ENCODE results near the gene MDFIC. TPM values are rescaled to one million over a fixed set of nuclear protein-coding genes. Genes with fewer than 3 reads are reported as not detected.

The MDFIC gene
- total and polyA plus RNA-seq, 2 experiments from 2014 or later = 10.6 to 18.5 TPM

DNA sequence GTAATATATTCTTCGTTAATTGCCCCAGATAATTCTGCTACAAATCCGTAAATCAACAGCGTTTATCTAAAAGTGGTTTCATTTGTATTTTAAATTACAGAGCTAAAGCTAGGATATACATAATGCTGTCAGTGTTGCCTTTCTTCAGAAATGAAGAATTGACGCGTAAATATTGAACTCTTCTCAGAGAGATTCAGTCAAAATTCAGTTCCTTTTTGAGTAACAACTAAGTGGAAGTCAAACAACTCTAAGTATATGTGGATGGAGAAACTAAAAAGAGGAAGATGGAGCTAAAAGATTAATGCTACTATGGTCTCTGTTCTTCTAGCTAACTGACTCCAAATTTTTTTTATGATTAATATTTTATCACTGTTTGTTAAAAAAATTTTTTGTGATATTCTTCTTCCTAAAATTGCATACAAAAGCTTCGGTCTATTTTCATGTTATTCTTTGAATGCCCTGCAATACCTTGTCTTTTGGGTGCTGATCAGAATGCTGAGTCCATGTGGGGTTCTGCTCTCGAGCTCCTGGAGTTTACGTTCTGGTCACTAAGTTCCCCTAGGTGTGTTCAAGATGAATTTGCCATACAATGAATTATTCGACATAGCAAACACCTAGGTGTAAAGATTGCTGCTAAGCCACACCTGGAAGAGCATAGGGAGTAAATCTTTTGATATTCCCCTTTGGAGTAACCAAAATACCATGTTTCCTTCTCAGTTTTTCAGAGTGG lies 20.7 kb downstream of the MDFIC start:
- H3K27ac ChIP-seq = no peak overlapping the region
- H4K20me1 ChIP-seq (ENCODE audit: insufficient read depth, poor library complexity, severe bottlenecking) = no peaks in the 10 kb centered on the region
- WGBS (ENCODE audit: low lambda C conversion rate, missing lambda C conversion rate) = 91% methylated on average over 9 of the region's 9 CpGs
- peaks cover 6% of the 10 kb centered on the region for H3K79me2 ChIP-seq
- H3K4me1 ChIP-seq (ENCODE audit: insufficient read depth) = peaks cover 6% of the 10 kb centered on the region
- H3K36me3 ChIP-seq (replicated peaks; ENCODE audit: insufficient read depth, low read depth) = no peaks in the 10 kb centered on the region
- no peak overlapping the region for H2AFZ ChIP-seq
- H3K9me2 ChIP-seq (replicated peaks; ENCODE audit: insufficient read depth) = no peaks in the 10 kb centered on the region
- DNase-seq (ENCODE audit: low spot score) = no peak
- H3K27me3 ChIP-seq = no peaks in the 10 kb centered on the region
- no peak overlapping the region for H3K4me2 ChIP-seq
- no peak overlapping the region for H3K4me3 ChIP-seq
- H3K9me3 ChIP-seq (ENCODE audit: low read depth) = no peaks in the 10 kb centered on the region
- no peak for TF ChIP-seq EZH2 (IDR thresholded peaks at IDR 0.05; ENCODE audit: borderline replicate concordance)
- no peak for TF ChIP-seq EZH2phosphoT487 (IDR thresholded peaks at IDR 0.05; ENCODE audit: low read depth, severe bottlenecking, unreplicated experiment)
- TF ChIP-seq, protein P1, sequence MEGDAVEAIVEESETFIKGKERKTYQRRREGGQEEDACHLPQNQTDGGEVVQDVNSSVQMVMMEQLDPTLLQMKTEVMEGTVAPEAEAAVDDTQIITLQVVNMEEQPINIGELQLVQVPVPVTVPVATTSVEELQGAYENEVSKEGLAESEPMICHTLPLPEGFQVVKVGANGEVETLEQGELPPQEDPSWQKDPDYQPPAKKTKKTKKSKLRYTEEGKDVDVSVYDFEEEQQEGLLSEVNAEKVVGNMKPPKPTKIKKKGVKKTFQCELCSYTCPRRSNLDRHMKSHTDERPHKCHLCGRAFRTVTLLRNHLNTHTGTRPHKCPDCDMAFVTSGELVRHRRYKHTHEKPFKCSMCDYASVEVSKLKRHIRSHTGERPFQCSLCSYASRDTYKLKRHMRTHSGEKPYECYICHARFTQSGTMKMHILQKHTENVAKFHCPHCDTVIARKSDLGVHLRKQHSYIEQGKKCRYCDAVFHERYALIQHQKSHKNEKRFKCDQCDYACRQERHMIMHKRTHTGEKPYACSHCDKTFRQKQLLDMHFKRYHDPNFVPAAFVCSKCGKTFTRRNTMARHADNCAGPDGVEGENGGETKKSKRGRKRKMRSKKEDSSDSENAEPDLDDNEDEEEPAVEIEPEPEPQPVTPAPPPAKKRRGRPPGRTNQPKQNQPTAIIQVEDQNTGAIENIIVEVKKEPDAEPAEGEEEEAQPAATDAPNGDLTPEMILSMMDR (IDR thresholded peaks at IDR 0.05; ENCODE audit: poor library complexity) = no peak

DNA sequence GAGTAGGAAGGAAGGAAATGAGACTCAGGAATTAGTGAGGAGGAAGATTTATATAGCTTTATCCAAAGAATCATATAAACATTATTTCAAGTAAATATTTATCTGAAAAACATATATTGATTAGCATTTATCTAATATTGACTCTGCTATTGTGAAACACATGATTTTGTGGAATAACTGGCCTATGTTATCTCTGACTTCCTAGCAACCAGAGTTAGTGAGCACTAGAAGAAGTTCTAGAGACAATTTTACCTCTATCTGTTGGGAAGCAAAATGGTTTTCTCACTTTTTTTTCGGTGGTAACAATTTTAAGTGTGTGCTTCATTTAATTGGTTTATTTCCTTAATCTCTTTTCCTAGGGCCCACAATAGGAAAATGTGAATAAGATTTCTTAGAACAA lies 21.6 kb downstream of the MDFIC start:
- 85% methylated on average over 1 of the region's 1 CpG for WGBS (ENCODE audit: low lambda C conversion rate, missing lambda C conversion rate)
- H3K9me2 ChIP-seq (replicated peaks; ENCODE audit: insufficient read depth) = no peaks in the 10 kb centered on the region
- no peak for DNase-seq (ENCODE audit: low spot score)
- H3K27ac ChIP-seq = peak overlapping the region; percentile 54
- H3K27me3 ChIP-seq = no peaks in the 10 kb centered on the region
- no peak overlapping the region for H3K4me3 ChIP-seq
- no peaks in the 10 kb centered on the region for H3K36me3 ChIP-seq (replicated peaks; ENCODE audit: insufficient read depth, low read depth)
- peaks cover 3% of the 10 kb centered on the region for H3K79me2 ChIP-seq
- H2AFZ ChIP-seq = no peak overlapping the region
- no peak overlapping the region for H3K4me2 ChIP-seq
- H3K4me1 ChIP-seq (ENCODE audit: insufficient read depth) = peaks cover 6% of the 10 kb centered on the region
- no peaks in the 10 kb centered on the region for H3K9me3 ChIP-seq (ENCODE audit: low read depth)
- no peaks in the 10 kb centered on the region for H4K20me1 ChIP-seq (ENCODE audit: insufficient read depth, poor library complexity, severe bottlenecking)
- TF ChIP-seq EZH2phosphoT487 (IDR thresholded peaks at IDR 0.05; ENCODE audit: low read depth, severe bottlenecking, unreplicated experiment) (no peak), EZH2 (IDR thresholded peaks at IDR 0.05; ENCODE audit: borderline replicate concordance) (no peak)
- TF ChIP-seq, protein P1 (IDR thresholded peaks at IDR 0.05; ENCODE audit: poor library complexity) = no peak

DNA sequence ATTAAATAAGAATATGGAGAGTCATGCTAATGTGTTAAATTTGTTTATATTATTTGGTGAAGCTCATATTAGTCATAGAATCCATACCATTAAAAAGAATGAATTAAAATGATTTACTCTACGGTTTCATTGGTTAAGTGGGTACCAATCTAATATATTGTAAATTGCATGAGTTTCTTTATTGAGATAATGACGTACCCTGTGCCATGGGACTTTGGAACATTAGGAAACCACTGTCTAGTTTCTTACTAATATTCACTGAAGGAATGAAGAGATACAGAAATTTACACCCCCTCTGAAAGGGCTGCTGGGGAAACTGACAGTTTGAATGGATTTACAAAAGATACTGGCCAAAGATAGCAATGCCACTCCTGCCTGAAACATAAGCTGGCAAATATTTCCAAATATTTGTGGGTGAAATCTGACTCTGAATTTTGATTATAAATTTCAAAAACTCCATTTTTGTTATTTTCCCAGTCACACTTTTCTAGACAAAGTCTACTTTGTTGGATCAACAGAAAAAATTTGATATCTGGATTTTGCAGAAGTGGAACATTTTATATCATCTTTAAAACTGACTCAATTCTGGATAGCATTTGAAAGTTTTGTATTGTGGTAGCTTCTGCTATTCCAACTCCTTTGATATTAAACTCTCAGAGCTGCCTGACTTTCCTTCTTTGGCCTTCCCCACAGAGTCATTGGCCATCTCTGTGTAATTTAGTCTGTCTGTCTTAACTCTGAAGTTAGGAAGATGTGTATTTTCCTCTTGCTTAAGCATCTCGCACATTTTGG lies 22.3 kb downstream of the MDFIC start:
- Histone ChIP-seq H3K27ac (peak overlapping the region; percentile 54), H3K4me1 (ENCODE audit: insufficient read depth) (peaks cover 6% of the 10 kb centered on the region), H4K20me1 (ENCODE audit: insufficient read depth, poor library complexity, severe bottlenecking) (no peaks in the 10 kb centered on the region), H3K9me2 (replicated peaks; ENCODE audit: insufficient read depth) (no peaks in the 10 kb centered on the region), H3K79me2 (peaks cover 3% of the 10 kb centered on the region), H3K4me2 (peak overlapping the region; percentile 68), H3K9me3 (ENCODE audit: low read depth) (no peaks in the 10 kb centered on the region), H3K36me3 (replicated peaks; ENCODE audit: insufficient read depth, low read depth) (no peaks in the 10 kb centered on the region), H3K27me3 (no peaks in the 10 kb centered on the region), H3K4me3 (no peak overlapping the region), H2AFZ (no peak overlapping the region)
- WGBS (ENCODE audit: low lambda C conversion rate, missing lambda C conversion rate) = 74% methylated on average over 3 of the region's 3 CpGs
- no peak for TF ChIP-seq EZH2phosphoT487 (IDR thresholded peaks at IDR 0.05; ENCODE audit: low read depth, severe bottlenecking, unreplicated experiment)
- TF ChIP-seq, protein P1 (IDR thresholded peaks at IDR 0.05; ENCODE audit: poor library complexity) = no peak
- DNase-seq (ENCODE audit: low spot score) = no peak

Data from hepatocyte (in vitro differentiated cells).